MM.1S (cell line): ENCODE data around the gene GREB1.

Experiments used
- DNase-seq: peaks from one replicate; pipeline ENCODE4 v3.0.0-alpha.2; 2015
- H2AFZ ChIP-seq: fragments of 300-600 bp; sonication (generic); 2 replicates; pipeline ENCODE4 v1.6.0; 2016; ENCODE audit warnings: antibody characterized with exemption, low read length
- H3F3A ChIP-seq: fragments of 300-600 bp; sonication (generic); 2 replicates; pipeline ENCODE4 v1.6.1; 2016; ENCODE audit warnings: mild to moderate bottlenecking, antibody characterized with exemption, low read length, moderate library complexity, mixed read lengths; ENCODE audit not compliant: insufficient read depth
- H3K27ac ChIP-seq: fragments of 300-600 bp; sonication (generic); 2 replicates; pipeline ENCODE4 v1.5.1; 2016; ENCODE audit warnings: mild to moderate bottlenecking, low read length
- H3K27me3 ChIP-seq: fragments of 300-600 bp; sonication (generic); replicated peaks from 2 replicates; pipeline ENCODE4 v1.6.0; 2016; ENCODE audit warnings: low read length; ENCODE audit not compliant: insufficient read depth
- H3K36me3 ChIP-seq: fragments of 300-600 bp; sonication (generic); replicated peaks from 2 replicates; pipeline ENCODE4 v1.6.1; 2016; ENCODE audit warnings: mild to moderate bottlenecking, low read length, mixed read lengths; ENCODE audit not compliant: insufficient read depth
- H3K4me1 ChIP-seq: fragments of 300-600 bp; sonication (generic); 2 replicates; pipeline ENCODE4 v1.6.1; 2016; ENCODE audit warnings: low read length, mixed read lengths
- H3K4me2 ChIP-seq: fragments of 300-600 bp; sonication (generic); 2 replicates; pipeline ENCODE4 v1.6.0; 2016; ENCODE audit warnings: low read depth, low read length
- H3K4me3 ChIP-seq: fragments of 300-600 bp; sonication (generic); 2 replicates; pipeline ENCODE4 v1.5.1; 2016; ENCODE audit warnings: low read length, mixed read lengths
- H3K79me2 ChIP-seq: fragments of 300-600 bp; sonication (generic); 2 replicates; pipeline ENCODE4 v1.6.1; 2016; ENCODE audit warnings: mixed run types, low read length, mixed read lengths
- H3K9ac ChIP-seq: fragments of 300-600 bp; sonication (generic); 2 replicates; pipeline ENCODE4 v1.6.1; 2016; ENCODE audit warnings: low read length, mixed read lengths
- H3K9me2 ChIP-seq: fragments of 300-600 bp; sonication (generic); replicated peaks from 2 replicates; pipeline ENCODE4 v1.6.1; 2016; ENCODE audit warnings: mild to moderate bottlenecking, low read length, mixed read lengths; ENCODE audit not compliant: insufficient read depth
- H3K9me3 ChIP-seq: fragments of 300-600 bp; sonication (generic); replicated peaks from 2 replicates; pipeline ENCODE4 v1.6.1; 2016; ENCODE audit warnings: mild to moderate bottlenecking, low read length, mixed read lengths; ENCODE audit not compliant: insufficient read depth
- H4K20me1 ChIP-seq: fragments of 300-600 bp; sonication (generic); 2 replicates; pipeline ENCODE4 v1.6.1; 2016; ENCODE audit warnings: mild to moderate bottlenecking, low read length, moderate library complexity, mixed read lengths; ENCODE audit not compliant: insufficient read depth
- EZH2 ChIP-seq: fragments of 300-600 bp; sonication (generic); optimal IDR thresholded peaks from 2 replicates; pipeline ENCODE3; 2017; ENCODE audit warnings: low read depth, mild to moderate bottlenecking, antibody characterized with exemption, low read length, mixed read lengths
- EZH2phosphoT487 ChIP-seq: fragments of 300-600 bp; sonication (generic); IDR thresholded peaks from 2 replicates; pipeline ENCODE4 v1.6.1; 2018; ENCODE audit warnings: antibody characterized with exemption, low read length
- TF ChIP-seq, protein P1 (sequence below): fragments of 300-600 bp; sonication (generic); IDR thresholded peaks from 2 replicates; pipeline ENCODE4 v1.5.1; 2016; ENCODE audit warnings: antibody characterized with exemption, low read length, mixed read lengths

Gene GREB1

DNA sequence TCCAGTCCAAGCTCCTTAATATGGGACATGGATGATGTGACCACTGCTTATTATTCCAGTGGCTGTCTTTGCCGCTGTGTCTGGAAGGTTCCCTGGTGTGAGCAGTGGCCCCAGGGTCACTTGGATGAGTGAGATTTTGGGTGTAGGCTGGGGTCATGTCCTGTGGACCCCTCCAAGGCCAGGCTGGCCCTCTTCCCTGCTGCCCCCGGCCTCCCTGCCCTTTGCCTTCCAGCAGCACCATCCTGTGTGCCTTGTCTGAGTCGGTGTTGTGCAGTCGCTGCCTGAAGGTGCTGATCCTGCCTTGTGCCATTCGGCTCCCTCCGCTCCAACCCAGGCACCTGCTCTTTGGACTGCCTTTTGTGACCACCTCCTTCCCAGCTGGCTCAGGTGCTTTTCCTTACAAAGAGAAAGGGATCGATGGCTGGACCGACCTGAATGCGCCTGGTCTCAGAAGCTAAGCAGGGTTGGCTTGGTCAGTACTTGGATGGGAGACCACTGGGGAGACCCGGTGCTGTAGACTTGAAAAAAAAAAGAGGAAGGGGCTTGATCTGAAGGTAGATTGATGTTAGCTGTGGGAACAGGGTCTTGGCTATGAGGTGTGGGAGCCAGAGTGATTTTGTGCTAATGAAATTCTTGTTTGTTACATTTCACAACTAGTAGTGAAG is 16.7 kb upstream of the GREB1 start:
- no peaks in the 10 kb centered on the region for H3K27me3 ChIP-seq
- H3K9ac ChIP-seq = no peak overlapping the region
- no peak overlapping the region for H3K4me3 ChIP-seq
- H3K27ac ChIP-seq = no peak overlapping the region
- no peaks in the 10 kb centered on the region for H3K9me3 ChIP-seq
- H3K4me2 ChIP-seq = no peak overlapping the region
- DNase-seq = no peak
- H2AFZ ChIP-seq = no peak overlapping the region
- H3K36me3 ChIP-seq = no peaks in the 10 kb centered on the region
- no peaks in the 10 kb centered on the region for H3K9me2 ChIP-seq
- TF ChIP-seq, protein P1, sequence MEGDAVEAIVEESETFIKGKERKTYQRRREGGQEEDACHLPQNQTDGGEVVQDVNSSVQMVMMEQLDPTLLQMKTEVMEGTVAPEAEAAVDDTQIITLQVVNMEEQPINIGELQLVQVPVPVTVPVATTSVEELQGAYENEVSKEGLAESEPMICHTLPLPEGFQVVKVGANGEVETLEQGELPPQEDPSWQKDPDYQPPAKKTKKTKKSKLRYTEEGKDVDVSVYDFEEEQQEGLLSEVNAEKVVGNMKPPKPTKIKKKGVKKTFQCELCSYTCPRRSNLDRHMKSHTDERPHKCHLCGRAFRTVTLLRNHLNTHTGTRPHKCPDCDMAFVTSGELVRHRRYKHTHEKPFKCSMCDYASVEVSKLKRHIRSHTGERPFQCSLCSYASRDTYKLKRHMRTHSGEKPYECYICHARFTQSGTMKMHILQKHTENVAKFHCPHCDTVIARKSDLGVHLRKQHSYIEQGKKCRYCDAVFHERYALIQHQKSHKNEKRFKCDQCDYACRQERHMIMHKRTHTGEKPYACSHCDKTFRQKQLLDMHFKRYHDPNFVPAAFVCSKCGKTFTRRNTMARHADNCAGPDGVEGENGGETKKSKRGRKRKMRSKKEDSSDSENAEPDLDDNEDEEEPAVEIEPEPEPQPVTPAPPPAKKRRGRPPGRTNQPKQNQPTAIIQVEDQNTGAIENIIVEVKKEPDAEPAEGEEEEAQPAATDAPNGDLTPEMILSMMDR = no peak
- TF ChIP-seq EZH2phosphoT487 = no peak
- no peak for TF ChIP-seq EZH2
- no peaks in the 10 kb centered on the region for H3K79me2 ChIP-seq
- no peaks in the 10 kb centered on the region for H4K20me1 ChIP-seq
- no peaks in the 10 kb centered on the region for H3F3A ChIP-seq
- H3K4me1 ChIP-seq = no peaks in the 10 kb centered on the region

DNA sequence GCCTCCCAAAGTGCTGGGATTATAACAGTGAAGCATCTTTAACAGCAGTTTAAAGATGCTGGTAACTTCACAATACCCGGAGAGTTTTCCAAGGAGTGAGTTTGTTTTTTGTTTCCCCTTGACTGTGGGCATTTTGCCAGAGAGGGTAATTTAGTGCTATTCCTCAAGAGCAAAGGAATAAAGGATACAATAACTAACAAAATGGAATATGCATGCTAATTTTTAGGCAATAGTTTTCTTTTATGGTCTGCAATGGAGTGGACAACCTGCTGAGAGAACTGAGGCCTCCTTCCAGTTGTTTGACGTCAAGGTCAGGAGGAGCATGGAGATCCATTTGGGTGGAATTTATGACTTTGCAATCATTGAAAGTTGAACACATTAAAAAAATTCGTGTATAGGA is 15.9 kb upstream of the GREB1 start:
- Histone ChIP-seq H3K9me2 (no peaks in the 10 kb centered on the region), H3K27ac (no peak overlapping the region), H3F3A (no peaks in the 10 kb centered on the region), H4K20me1 (no peaks in the 10 kb centered on the region), H3K9me3 (no peaks in the 10 kb centered on the region), H3K4me1 (no peaks in the 10 kb centered on the region), H3K4me3 (no peak overlapping the region), H2AFZ (no peak overlapping the region), H3K9ac (no peak overlapping the region), H3K79me2 (no peaks in the 10 kb centered on the region), H3K4me2 (no peak overlapping the region), H3K36me3 (no peaks in the 10 kb centered on the region), H3K27me3 (no peaks in the 10 kb centered on the region)
- no peak for TF ChIP-seq EZH2phosphoT487
- TF ChIP-seq, protein P1 = no peak
- TF ChIP-seq EZH2 = no peak
- DNase-seq = no peak

DNA sequence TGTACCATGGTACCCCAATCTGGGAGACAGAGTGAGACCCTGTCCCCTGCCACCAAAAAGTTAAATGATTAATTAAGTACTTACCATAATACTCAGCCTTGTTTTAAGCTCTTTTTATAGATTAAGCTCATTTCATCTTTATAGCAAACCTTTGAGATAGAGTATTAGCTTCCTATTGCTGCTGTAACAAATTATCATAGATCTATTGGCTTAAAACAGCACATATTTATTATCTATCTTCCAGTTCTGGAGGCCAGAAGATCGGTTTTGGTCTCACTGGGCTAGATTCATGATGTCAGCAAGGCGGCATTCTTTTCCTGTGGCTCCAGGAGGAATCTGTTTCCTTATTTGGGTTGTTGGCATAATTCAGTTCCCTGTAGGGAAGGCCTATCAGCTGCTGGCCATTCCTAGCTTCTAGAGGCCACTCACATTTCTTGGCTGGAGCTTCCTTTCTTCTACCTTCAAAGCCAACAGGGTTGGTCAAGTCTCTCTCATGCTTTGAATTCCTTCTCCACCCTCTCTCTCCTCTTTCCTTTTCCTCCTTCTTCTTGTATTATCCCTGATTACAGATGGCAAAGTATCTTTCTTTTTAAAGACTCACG is 13.7 kb upstream of the GREB1 start:
- no peaks in the 10 kb centered on the region for H3K4me1 ChIP-seq
- no peak overlapping the region for H3K27ac ChIP-seq
- no peak overlapping the region for H3K4me3 ChIP-seq
- no peaks in the 10 kb centered on the region for H4K20me1 ChIP-seq
- no peaks in the 10 kb centered on the region for H3K9me3 ChIP-seq
- no peaks in the 10 kb centered on the region for H3K27me3 ChIP-seq
- TF ChIP-seq EZH2 (no peak), EZH2phosphoT487 (no peak)
- TF ChIP-seq, protein P1 = no peak
- no peak overlapping the region for H3K9ac ChIP-seq
- no peaks in the 10 kb centered on the region for H3F3A ChIP-seq
- no peak for DNase-seq
- no peak overlapping the region for H2AFZ ChIP-seq
- H3K4me2 ChIP-seq = no peak overlapping the region
- no peaks in the 10 kb centered on the region for H3K36me3 ChIP-seq
- no peaks in the 10 kb centered on the region for H3K79me2 ChIP-seq
- H3K9me2 ChIP-seq = no peaks in the 10 kb centered on the region
